Panc1 (cell line): Measurements from ENCODE around the gene ZNF749. TPM values are rescaled to one million over a fixed set of nuclear protein-coding genes. Genes with fewer than 3 reads are reported as not detected.

Experiments
- ATAC-seq: fragments of 200-7000 bp; cut with Tn5 transposase; 2 replicates; pipeline ENCODE4 v1.9.1; 2020; ENCODE audit warnings: mild to moderate bottlenecking, moderate library complexity
- Bru-seq: library from RNA; stranded (reverse); fragments of 400-500 nt; gene quantifications from one replicate; lab custom pipeline; 2021; lab: Mats Ljungman, UMichigan
- BruChase-seq, 2 experiments: library from RNA; stranded (reverse); fragments of 400-500 nt; gene quantifications; one replicate each; lab custom pipeline; 2021; lab: Mats Ljungman, UMichigan
- BruUV-seq: library from RNA; stranded (reverse); fragments of 400-500 nt; replicated peaks from 2 replicates; lab custom pipeline; 2021; lab: Mats Ljungman, UMichigan
- CTCF ChIA-PET: fragments of 300-600 bp; sonication (Branson Sonifier 250); formaldehyde crosslinking; loops from one replicate; lab custom pipeline; 2022; ENCODE audit warnings: antibody characterized with exemption; lab: Charles Lee
- POLR2A ChIA-PET: fragments of 300-600 bp; sonication (Branson Sonifier 250); formaldehyde crosslinking; loops from one replicate; lab custom pipeline; 2022; ENCODE audit warnings: antibody characterized with exemption; lab: Charles Lee
- DNase-seq: peaks from one replicate; pipeline ENCODE4 v3.0.0-alpha.2; 2010; ENCODE audit warnings: low read depth, low spot score
- H3K27ac ChIP-seq: 2 replicates; pipeline ENCODE4 v1.5.1; 2011; ENCODE audit warnings: mild to moderate bottlenecking, low read length, inconsistent platforms
- H3K27me3 ChIP-seq: fragments of 200-500 bp; sonication (Bioruptor generic); 2 replicates; pipeline ENCODE4 v1.6.0; 2014; ENCODE audit warnings: low read length, inconsistent platforms; ENCODE audit not compliant: control insufficient read depth, insufficient read depth
- H3K36me3 ChIP-seq: fragments of 200-500 bp; sonication (Bioruptor generic); 2 replicates; pipeline ENCODE4 v1.5.1; 2014; ENCODE audit warnings: inconsistent platforms, mild to moderate bottlenecking, low read length, moderate library complexity; ENCODE audit not compliant: control insufficient read depth, insufficient read depth
- H3K4me1 ChIP-seq: 2 replicates; pipeline ENCODE4 v1.5.1; 2011; ENCODE audit warnings: inconsistent platforms, mild to moderate bottlenecking, low read length, moderate library complexity; ENCODE audit not compliant: control insufficient read depth, insufficient read depth
- H3K4me3 ChIP-seq, 2 experiments: 2 replicates each; pipeline ENCODE4 v1.5.1; 2011 to 2012; ENCODE audit warnings: low read depth in 2 of 2, low read length in 2 of 2, mild to moderate bottlenecking in 2 of 2, inconsistent platforms in 1 of 2, moderate library complexity in 1 of 2
- H3K9me3 ChIP-seq: fragments of 200-500 bp; sonication (Bioruptor generic); 2 replicates; pipeline ENCODE4 v1.5.1; 2014; ENCODE audit warnings: low read depth, mild to moderate bottlenecking, inconsistent platforms, low read length, moderate library complexity; ENCODE audit not compliant: control insufficient read depth, insufficient read depth
- CTCF ChIP-seq: fragments of 450-650 bp; IDR thresholded peaks from 2 replicates; pipeline ENCODE4 v1.5.1; 2017; ENCODE audit warnings: mild to moderate bottlenecking
- POLR2AphosphoS5 ChIP-seq: IDR thresholded peaks from 2 replicates; pipeline ENCODE4 v1.6.1; 2012; ENCODE audit warnings: mild to moderate bottlenecking, low read depth, low read length, moderate library complexity
- REST ChIP-seq, 2 experiments: IDR thresholded peaks; 2 replicates each; pipeline ENCODE4 v1.6.1; 2011 to 2012; ENCODE audit warnings: low read depth in 2 of 2, control low read depth in 1 of 2, low read length in 1 of 2, mild to moderate bottlenecking in 1 of 2, moderate library complexity in 1 of 2; ENCODE audit not compliant: insufficient read depth in 1 of 2
- SIN3A ChIP-seq: IDR thresholded peaks from 2 replicates; pipeline ENCODE4 v1.6.1; 2012; ENCODE audit warnings: low read depth, mild to moderate bottlenecking, low read length, moderate library complexity, borderline replicate concordance; ENCODE audit not compliant: insufficient read depth
- TCF7L2 ChIP-seq: IDR thresholded peaks from 2 replicates; pipeline ENCODE4 v1.6.1; 2011; ENCODE audit warnings: mild to moderate bottlenecking, low read depth, low read length, inconsistent platforms
- in situ Hi-C: cut with HindIII; loops from 2 replicates; pipeline ENCODE4 v1.10.0; 2016; ENCODE audit warnings: low sequenced_read_pairs, low pct_unique_long_range_greater_than_20kb
- intact Hi-C: fragments of 100-400 bp; cut with micrococcal nuclease; formaldehyde crosslinking; loops from one replicate; pipeline ENCODE4 v1.10.0; 2022; ENCODE audit not compliant: unreplicated experiment
- long read RNA-seq: library from polyadenylated mRNA; unstranded; transcript quantifications from one replicate; pipeline ENCODE4 v2.0.0, GENCODE V29; 2021; ENCODE audit not compliant: unreplicated experiment
- polyA plus RNA-seq: library from polyadenylated mRNA; unstranded; fragments of >200 nt; gene quantifications from one replicate; pipeline ENCODE4 v1.2.1, GENCODE V29; 2012; ENCODE audit warnings: missing spikeins; ENCODE audit not compliant: insufficient read length
- total RNA-seq: library from RNA; stranded (reverse); gene quantifications from one replicate; pipeline ENCODE4 v1.2.1, GENCODE V29; 2021; ENCODE audit not compliant: unreplicated experiment

Gene ZNF749
- 21.3 TPM for total RNA-seq
- 19.3 TPM for polyA plus RNA-seq
- Bru-seq, nascent RNA: percentile 74 among the genes with signal in this experiment
- BruChase-seq, experiment 1, labeled RNA remaining after a 2-hour chase: percentile 93 among the genes with signal in this experiment
- BruChase-seq, experiment 2, labeled RNA remaining after a 6-hour chase: percentile 81 among the genes with signal in this experiment
- long read RNA-seq, partial matches to known transcripts: 0 of 10 reads
- long read RNA-seq, other reads (novel, unspliced or antisense): 5 of 10 reads

- POLR2A ChIA-PET: interaction anchor here (0.7 kb wide), 2 partner anchors 46 to 347 kb away, joined by 3 to 6 read pairs; partner anchors contain the start of gene ZNF548
- no TSS peak for BruUV-seq
- intact Hi-C loops (no loop called here), in situ Hi-C loops (no loop called here)
- TF ChIP-seq SIN3A (0 out of 2 replicates have a peak, but pooled peaks have one; percentile 59), POLR2AphosphoS5 (peak; percentile 90), CTCF (no peak)
- H3K9me3 ChIP-seq: peaks cover 24% of the 10 kb centered on the region
- H3K27ac ChIP-seq: peak within 1 kb of the TSS; percentile 86
- ATAC-seq: peak; percentile 99
- H3K4me3 ChIP-seq: peak within 1 kb of the TSS; percentile 65 to 92
- CTCF ChIA-PET: no interaction called here
- no peaks in the 10 kb centered on the region for H3K27me3 ChIP-seq
- H3K4me1 ChIP-seq: peaks cover 5% of the 10 kb centered on the region
- no peaks in the 10 kb centered on the region for H3K36me3 ChIP-seq
- peak; percentile 93 for DNase-seq
Observed at GRCh38 chr19:57435062-57435978, at the start of gene ZNF749. Gene ZNF749 (plus strand): TSS chr19:57435325. CDS start chr19:57435579, 254 bp downstream.

- H3K4me1 ChIP-seq: no peaks in the 10 kb centered on the region
- H3K27me3 ChIP-seq: no peaks in the 10 kb centered on the region
- intact Hi-C loops: no loop called here
- TF ChIP-seq TCF7L2: no peak
- no peak for TF ChIP-seq SIN3A
- TF ChIP-seq REST (IDR thresholded peaks at IDR 0.05; ENCODE audit: insufficient read depth in 1 of 2, low read depth in 2 of 2, low read length in 1 of 2): no peak
- H3K27ac ChIP-seq: peak overlapping the region; percentile 90
- ATAC-seq (no peak), DNase-seq (no peak)
- in situ Hi-C loops: no loop called here
- H3K4me3 ChIP-seq: peak overlapping the region; percentile 67 to 89
- BruUV-seq: no TSS peak
- CTCF ChIA-PET: no interaction called here
- no peaks in the 10 kb centered on the region for H3K36me3 ChIP-seq
- POLR2A ChIA-PET: interaction anchor here (0.6 to 1.1 kb wide), 9 partner anchors 21 to 655 kb away, joined by 3 to 6 read pairs (median 3); partner anchors contain the start of genes TRAPPC2B, ZNF304 and ZNF547
- H3K9me3 ChIP-seq: peaks cover 13% of the 10 kb centered on the region; the same call in 1 of the 2 replicates
Observed at GRCh38 chr19:57389194-57389729, 45.9 kb upstream of the ZNF749 start.
